Urothelium cell line (cell line): ENCODE results near the gene AHRR.
A peak's percentile ranks its signal among the peaks of the same experiment; 100 is the strongest.
"Not testable (repeated sequence)": the region's sequence is repeated elsewhere in the genome, so short reads cannot be mapped to it uniquely, and the experiment has no call there.

Experiments
- DNase-seq: peaks from one replicate; pipeline ENCODE4 v3.0.0; 2011; ENCODE audit warnings: low spot score, mixed read lengths
- FAIRE-seq: peaks from 2 replicates; lab custom pipeline; 2011; peaks lifted over from hg19 to GRCh38; lab: Jason Lieb, UNC

The AHRR gene

GRCh38 chr5:305050-305449, 16.5 kb upstream of the AHRR start:
- FAIRE-seq = no peak
- no peak for DNase-seq

- DNase-seq = no peak
- peak; percentile 27 for FAIRE-seq
Observed at GRCh38 chr5:305459-305858, 16.1 kb upstream of the AHRR start.

GRCh38 chr5:306011-306805, 15.3 kb upstream of the AHRR start:
- DNase-seq = no peak
- FAIRE-seq = no peak

GRCh38 chr5:307306-307705, 14.2 kb upstream of the AHRR start:
- FAIRE-seq = no peak
- no peak for DNase-seq

- no peak for FAIRE-seq
Observed at GRCh38 chr5:307794-308579, 13.5 kb upstream of the AHRR start.

GRCh38 chr5:308672-309271, 12.7 kb upstream of the AHRR start:
- peak; percentile 86 for DNase-seq
- peak; percentile 97 for FAIRE-seq

More at GRCh38 chr5:307794-308579, 13.5 kb upstream of the AHRR start:
- no peak for DNase-seq

GRCh38 chr5:309831-310230, 11.7 kb upstream of the AHRR start:
- FAIRE-seq, DNase-seq: not testable (repeated sequence)

- DNase-seq (no peak), FAIRE-seq (no peak)
Observed at GRCh38 chr5:310516-310915, 11.0 kb upstream of the AHRR start.

GRCh38 chr5:310941-311434, 10.5 kb upstream of the AHRR start:
- DNase-seq (no peak), FAIRE-seq (peak; percentile 90)

GRCh38 chr5:311963-312362, 9.6 kb upstream of the AHRR start:
- FAIRE-seq = no peak

GRCh38 chr5:312845-313244, 8.7 kb upstream of the AHRR start:
- no peak for FAIRE-seq
- no peak for DNase-seq

More at GRCh38 chr5:311963-312362, 9.6 kb upstream of the AHRR start:
- no peak for DNase-seq

GRCh38 chr5:313265-313664, 8.2 kb upstream of the AHRR start:
- FAIRE-seq (no peak), DNase-seq (no peak)

- no peak for FAIRE-seq
- DNase-seq = no peak
Observed at GRCh38 chr5:313806-314376, 7.6 kb upstream of the AHRR start.

GRCh38 chr5:314676-315487, 6.6 kb upstream of the AHRR start:
- FAIRE-seq (no peak), DNase-seq (no peak)

- DNase-seq = no peak
- FAIRE-seq = no peak
Observed at GRCh38 chr5:315488-316209, 5.9 kb upstream of the AHRR start.

GRCh38 chr5:316210-317085, 5.1 kb upstream of the AHRR start:
- FAIRE-seq (peak; percentile 23), DNase-seq (no peak)

- FAIRE-seq (peak; percentile 76), DNase-seq (peak; percentile 92)
Observed at GRCh38 chr5:317086-317811, 4.3 kb upstream of the AHRR start.

GRCh38 chr5:318341-318897, 3.1 kb upstream of the AHRR start:
- DNase-seq = peak; percentile 88
- no peak for FAIRE-seq
